ENCODE data around the gene CEP131.

CEP131 gene

DNA sequence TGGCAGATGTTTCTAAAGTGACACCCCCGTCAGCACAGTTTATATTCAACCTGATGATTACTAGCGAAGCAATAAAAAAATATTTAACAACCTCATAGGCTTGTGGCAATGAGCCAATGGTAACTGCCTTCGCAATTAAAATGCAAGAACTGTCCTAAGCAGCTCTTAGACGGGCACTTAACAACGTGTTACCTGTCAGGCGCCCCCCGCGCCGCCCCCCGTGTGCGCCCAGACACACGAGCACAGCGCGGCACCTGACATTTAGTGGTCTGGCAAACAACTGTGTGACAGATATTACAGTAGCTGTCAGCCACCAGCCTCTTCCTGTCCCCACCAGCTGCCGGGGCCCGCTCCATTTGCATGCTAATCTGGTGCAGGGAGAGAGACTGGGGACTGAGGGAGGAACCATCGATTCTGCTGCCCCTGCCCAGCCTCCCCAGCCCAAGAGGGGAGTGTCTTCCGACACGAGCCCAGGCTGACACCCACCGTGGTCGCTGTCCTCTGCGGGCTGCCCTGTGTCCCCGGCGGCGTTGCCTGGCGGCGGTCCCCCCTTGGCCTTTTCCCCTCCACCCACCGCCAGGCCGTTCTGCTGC is 29.0 kb upstream of the CEP131 start:
- no peak for DNase-seq (ENCODE audit: low read depth in 2 of 2)

DNA sequence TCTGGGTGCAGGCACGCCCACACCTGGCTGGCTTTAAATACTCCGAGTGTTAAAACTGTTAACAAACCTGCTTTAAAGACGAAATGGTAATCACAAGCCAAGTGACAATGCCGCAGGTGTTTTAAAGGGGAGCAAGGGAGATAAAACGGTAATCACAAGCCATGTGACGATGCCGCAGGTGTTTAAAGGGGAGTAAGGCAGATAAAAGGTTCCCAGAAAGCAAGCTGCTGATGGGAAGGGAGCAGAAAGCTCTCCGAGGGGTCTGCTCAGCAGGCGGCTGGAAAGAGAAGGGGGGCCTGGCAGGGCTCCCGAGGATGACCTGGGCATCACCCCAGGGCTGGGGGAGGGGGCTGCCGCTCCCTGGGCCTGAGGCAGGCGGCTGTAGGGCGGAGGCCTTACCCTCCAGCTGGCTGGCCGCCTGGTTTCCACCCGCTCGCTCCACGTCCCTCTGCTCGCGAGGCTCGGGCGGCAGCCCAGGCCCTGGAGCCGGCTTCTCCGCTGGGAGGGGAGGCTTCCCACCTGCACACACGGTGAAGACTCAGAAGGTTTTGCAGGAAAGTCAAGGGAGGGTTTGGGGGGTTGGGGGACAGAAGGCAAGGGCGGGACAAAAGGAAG is 28.4 kb upstream of the CEP131 start:
- DNase-seq (ENCODE audit: low read depth in 2 of 2) = no peak

DNA sequence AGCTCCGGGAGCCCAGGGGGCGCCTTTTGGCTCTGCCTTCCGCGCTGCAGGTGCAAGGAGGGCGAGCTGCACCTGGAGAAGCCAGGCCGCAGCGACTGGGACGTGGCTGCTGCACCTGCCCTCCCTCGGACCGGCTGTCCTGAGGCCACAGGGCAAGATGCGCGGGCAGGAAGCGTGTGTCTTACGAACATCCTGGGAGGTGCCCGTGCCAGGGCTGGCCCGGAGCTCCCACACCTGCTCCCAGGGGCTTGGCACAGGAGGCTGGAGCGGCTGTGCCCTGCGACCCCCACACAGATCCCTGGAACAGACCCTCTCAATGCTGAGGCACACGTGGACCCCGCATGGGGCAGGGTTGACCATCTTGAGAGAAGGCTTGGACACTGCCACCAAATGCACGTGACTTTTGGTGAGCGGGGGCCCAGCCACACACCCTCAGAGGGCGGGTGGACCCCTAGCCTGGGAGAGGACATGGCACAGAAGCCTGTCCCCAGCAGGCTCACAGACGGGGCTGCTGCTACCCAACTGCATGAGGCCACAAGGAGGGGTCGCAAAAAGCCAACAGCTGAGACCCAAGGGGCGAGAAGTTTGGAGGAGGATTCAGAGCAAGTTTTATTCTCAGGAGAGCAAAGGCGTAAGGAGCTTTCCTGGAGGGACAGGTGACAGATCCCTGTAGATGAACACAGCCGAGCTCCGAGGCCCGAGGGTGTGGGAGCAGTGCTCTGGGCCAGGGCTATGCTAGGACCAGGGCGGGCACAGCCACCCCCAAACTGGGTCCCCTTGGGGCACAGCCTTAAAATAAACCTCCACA is 27.7 kb upstream of the CEP131 start:
- no peak for DNase-seq (ENCODE audit: low read depth in 2 of 2)

DNA sequence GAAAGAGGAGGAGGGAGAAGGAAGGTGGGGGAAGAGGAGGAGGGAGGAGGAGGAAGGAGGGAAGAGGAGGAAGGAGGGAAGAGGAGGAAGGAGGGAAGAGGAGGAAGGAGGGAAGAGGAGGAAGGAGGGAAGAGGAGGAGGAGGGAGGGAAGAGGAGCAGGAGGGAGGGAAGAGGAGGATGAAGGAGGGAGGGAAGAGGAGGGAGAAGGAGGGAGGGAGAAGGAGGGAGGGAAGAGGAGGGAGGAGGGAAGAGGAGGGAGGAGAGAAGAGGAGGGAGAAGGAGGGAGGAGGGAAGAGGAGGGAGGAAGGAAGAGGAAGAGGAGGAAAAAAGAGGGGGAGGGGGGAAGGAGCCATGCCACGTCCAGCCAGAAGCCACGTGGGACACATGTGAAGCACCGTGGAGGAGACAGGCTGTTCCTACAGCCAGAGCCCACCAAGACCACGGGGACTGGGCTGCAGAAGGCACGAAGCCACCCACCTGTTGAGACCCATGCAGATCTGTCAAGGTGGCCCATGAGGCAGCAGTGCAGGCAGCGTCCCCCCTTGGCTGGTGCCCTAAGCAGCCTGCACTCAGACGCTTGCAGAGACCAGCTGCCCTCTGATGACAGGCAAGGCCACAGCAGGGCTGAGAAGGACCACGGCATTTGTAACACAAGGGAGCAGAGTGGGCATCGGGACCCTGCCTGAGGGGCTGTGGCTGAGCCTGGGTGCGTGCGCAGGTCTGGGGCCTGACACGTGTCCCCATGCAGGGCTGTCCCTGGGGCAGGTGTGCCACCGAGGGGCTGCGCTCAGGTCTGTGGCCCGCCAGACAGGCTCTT is 26.7 kb upstream of the CEP131 start:
- no peak for DNase-seq (ENCODE audit: low read depth in 2 of 2)

DNA sequence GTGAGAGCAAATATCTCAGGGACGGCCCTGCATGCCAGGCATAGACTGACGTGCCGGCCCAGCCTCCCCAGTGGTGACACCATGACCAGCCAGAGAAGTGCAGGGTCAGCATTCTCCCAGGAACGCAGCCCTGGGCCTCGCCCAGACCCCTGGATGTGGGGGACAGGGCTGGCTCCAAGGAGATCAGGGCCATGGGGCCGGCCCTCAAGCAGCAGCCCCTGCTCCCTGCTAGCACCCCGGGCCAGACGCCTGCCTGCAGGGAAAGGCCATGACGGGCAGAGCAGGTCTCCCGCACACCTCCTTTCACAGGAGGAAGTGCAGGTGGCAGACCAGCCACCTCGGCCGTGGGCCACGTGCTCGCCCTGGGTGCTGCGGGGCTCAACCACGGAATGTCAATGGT is 25.9 kb upstream of the CEP131 start:
- no peak for DNase-seq (ENCODE audit: low read depth in 2 of 2)

DNA sequence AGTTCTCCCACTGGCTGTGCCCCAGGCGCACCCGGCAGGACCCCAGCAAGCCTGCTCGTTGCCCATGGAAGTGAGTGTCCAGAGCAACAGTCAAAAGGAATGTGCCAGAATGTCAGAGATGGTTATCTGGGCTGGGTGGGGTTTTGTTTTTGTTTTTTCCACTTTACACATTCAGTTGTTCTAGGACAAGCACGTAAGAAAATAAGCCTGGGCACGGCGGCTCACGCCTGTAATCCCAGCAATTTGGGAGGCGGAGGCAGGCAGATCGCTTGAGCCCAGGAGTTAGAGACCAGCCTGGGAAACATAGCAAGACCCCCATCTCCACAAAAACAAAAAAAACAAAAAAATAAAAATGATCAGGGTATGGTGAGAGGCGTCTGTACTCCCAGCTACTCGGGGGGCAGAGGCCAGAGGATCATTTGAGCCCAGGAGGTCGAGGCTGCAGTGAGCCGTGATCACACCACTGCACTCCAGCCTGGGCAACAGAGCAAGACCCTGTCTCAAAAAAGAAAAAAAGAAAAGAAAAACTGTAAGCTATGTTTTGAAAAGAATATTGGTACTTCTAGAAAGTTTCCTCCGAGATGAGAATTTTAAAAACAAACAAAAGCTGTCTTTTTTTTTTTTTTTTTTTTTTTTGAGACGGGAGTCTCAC is 24.7 kb upstream of the CEP131 start:
- no peak for DNase-seq (ENCODE audit: low read depth in 2 of 2)

DNA sequence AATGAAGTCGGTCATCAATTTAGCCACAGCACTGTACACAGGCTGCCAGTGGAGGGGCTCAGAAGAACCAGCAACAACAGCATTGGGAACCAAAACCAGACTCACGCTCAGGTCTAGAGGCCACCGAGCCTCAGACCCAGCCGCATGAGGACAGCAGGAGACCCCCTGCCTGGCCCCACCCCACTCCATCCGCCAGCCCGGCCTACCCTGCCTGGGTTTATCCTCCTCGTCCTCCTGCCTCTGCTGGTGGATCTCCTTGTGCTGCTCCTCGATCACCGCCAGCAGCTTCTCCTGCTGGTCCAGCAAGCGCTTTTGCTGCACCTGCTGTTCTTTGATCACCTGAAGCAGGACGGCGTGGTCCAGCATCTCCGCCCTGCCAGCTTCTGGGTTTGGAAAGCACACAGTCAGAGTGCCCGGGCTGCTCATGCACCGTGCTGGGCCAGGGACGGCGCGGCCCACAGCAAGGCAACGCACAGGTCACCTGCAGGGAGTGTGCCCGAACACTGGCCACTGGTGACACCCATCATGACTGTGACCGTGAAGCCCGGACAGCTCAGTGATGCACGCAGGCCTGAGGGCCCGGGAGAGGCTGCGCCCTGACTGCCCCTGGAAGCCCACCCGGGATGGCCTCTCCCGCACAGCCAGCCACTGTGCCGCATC is 24.0 kb upstream of the CEP131 start:
- DNase-seq (ENCODE audit: low read depth in 2 of 2) = no peak

DNA sequence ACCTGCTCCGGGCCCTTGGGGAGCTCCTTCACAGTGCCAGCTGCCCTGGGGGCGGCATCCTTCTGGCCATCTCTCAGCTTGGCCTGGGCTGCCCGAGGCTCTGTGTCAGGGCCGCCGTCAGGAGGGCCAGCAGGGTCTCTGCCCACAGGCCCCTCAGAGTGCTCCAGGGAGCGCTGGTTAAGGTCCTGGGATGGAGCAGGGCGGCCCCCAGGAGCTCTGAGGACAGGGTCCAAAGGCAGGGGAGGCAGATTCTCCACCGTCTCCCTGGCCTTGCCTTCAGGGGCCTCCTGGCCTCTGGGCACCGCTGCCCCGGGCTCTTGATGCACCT is 23.5 kb upstream of the CEP131 start:
- no peak for DNase-seq (ENCODE audit: low read depth in 2 of 2)

DNA sequence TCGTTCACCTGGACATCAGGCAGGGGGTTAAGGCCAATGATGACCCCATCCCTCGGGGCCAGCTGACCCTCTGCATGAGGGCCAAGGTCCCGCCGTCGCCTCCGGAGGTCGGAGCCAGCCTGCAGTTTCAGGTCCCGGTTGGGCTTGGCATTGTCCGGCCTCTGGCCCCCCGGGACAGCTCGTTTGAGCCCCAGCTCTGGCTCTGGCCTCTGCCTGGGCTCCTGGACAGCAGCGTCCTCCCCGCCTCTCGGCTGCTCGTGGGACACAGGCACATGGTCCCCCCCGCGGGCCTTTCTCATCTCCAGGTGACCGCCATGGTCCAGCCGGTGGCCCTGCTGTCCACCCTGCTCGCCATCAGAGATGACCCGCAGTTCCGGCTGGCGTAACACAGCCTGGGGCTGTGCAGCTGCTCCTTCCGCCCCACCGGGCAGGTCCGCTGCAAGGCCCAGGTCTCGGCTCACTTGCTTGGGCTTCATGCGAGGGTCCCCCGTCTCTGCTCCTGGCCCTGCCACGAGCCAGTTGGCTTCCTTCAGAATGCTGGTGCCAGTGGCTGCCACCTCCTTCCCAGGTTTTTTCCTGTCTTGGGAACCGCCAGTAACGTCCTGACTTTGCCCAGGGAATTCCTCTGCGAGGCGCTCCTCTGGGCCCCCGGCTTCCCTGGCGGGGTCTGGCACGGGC is 23.0 kb upstream of the CEP131 start:
- DNase-seq (ENCODE audit: low read depth in 2 of 2) = no peak

DNA sequence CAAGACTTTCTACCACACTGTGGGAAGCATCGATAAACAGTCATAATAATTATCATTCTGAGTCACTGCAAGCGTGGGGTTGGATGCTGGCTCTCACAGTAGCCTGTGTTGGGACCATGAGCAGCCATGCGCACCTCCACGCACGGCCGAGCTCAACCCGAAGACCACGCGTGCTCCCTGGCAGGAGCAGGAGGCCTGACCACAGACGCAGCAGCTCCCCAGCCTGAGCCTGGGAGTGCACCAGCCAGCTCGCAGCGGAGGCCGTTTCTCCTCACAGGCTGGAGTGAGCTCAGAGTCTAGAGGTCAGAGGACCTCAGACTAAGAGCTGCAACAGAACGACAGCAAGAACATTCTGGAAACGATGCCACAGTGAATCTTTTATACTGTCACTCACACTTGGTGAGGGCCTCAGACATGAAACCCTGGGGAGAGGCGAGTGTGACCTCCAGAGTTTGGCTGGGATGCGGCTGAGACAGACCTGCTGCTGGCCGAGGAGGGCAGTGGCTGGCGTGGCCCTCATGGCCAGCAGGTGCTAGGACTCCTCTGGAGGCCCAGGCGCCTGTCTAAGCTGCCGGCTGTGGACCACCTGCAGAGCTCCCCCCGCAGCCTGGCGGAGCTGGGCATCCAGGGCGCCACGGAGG is 22.4 kb upstream of the CEP131 start:
- no peak for DNase-seq (ENCODE audit: low read depth in 2 of 2)

DNA sequence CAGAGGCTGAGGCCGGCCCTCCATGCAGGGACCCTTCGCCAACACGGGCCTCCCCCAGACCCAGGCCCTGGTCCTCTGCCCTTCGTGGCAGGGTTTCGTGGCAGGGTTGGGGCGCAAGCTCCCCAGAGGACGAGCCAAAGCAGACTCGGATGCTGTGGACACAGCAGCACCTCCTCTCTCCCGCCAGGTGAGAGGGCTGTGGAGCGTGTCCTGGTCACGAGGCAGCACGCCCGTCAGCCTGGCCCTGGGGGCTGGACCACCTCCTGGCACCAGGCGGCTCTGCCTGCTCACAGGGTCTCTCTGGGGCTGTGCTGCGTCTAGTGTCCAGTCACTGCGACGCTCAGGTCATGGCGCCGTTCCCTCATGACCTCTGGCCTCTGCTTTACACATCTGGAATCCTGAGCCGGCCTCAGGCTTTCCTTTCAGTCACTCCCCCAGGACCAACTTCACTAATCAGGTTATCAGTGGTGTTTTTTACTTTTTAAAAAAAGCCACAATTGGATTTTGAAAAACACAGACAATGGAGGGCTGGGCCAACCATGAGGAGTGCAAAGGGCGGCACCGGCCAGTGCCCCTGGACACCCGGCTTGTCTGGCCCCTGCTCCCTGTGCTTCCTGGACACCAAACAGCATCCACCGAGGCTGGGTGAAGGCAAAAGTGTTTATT is 21.7 kb upstream of the CEP131 start:
- no peak for DNase-seq (ENCODE audit: low read depth in 2 of 2)

DNA sequence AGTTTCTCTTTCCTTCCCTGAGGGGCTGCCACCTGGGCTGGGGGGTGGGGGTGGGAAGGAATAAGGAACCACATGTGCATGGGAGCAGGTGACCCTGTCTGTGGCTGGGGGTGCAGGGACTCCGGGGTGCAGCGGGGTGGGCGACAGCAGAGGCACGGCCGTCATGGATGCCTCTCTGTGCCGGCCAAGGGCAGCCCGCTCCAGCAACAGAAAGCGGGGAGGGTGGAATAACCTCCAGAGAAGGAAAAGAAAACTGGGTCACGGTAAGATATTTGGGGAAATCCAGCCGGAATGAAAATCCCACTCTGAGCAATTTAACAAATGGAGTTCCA is 20.5 kb upstream of the CEP131 start:
- no peak for DNase-seq (ENCODE audit: low read depth in 2 of 2)

DNA sequence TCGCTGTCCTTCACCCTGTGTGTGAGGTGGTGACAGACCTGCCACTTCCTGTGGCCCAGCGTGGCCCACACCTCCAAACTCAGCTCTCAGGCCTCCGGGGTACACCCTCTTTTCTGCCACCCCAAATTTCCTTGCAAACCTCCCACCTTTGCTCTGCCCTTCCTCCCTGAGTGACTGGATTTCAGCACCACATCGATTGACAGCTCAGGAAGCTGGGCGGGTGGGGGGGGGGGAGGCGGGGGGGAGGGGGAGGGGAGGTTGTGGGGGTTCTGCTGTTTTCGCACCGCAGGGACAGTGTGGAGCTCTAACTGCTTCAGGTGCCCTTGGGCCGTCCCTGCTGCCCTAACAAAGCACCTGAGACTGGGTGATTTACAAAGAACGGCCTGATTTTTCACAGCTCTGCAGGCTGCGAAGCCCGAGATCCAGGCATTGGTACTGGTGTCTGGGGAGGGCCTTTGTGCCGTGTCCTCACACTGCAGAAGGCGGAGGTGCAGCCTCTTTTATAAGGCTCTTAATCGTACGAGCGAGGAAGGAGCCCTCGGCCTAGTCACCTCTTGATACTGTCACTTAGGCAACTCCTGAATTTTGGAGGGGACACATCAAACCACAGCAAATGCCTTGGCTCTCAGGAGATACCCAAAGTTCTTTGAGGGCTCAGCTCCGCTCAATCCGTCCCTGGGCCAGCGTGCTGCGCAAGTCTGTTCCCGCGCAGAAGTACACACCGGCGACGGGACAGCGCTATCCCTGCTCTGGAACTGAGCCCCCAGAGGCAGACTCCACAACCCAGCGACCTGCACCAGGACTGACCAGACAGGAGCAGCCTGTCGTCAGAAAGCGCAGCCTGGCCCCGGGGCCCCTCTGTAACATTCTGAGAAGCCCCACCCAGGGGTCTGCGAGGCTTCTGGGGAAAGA is 19.9 kb upstream of the CEP131 start:
- no peak for DNase-seq (ENCODE audit: low read depth in 2 of 2)

DNA sequence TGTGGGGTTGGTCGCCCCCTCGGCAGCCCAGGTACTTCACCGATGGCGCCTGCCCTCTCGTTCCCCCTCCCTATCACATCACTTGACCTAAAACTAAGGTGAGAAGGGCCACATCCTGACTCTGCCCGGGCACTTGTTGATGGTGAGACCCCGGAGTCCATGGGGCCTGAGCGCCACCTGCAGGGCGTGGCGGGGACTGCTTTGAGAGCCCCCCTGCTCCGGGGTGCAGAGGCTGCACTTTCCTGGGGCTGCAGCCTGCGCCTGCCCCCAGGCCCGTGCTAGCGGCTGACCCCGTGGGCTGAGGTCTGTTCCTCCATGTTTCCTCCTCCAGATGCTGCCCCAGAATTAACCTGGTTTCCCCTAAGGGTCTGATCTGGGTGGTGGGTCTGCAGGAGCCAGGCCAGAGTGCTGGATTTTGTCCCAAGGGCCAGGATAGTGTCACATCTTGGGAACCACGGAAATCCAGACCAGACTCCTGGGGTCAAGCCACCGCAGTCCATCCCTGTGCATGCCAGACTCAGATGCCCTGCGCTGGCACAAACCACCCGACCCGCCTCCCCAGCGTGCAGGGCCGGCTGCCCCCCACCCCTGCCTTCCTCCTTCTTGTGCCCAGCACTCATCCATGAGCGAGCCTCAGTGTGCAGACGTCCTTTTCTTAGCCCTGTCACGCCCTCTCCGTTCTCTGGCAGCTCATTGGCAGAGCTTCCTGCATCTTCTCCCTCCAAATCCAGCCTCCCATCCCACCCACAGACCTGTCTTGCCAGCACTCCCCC is 19.1 kb upstream of the CEP131 start:
- peak; percentile 19 to 38 for DNase-seq (ENCODE audit: low read depth in 2 of 2)

DNA sequence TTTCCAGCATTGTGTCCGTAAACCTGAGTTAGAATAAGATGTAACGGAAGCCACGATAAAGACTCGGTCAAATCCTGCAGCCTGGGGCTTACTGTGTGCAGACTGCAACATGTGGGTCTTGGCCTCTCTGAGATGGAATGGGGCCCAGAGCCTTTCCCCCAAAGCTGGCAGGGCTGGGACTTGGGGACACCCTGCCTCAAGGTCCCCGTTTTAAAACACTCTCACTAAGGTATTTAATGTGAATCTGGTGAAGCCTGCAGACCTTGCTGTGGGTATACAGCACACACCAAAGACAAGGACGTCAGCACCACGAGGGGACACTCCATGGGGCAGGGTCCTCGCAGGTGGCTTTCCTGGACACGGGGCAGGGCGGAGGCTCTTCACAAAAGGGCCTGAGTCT is 18.4 kb upstream of the CEP131 start:
- no peak for DNase-seq (ENCODE audit: low read depth in 2 of 2)

DNA sequence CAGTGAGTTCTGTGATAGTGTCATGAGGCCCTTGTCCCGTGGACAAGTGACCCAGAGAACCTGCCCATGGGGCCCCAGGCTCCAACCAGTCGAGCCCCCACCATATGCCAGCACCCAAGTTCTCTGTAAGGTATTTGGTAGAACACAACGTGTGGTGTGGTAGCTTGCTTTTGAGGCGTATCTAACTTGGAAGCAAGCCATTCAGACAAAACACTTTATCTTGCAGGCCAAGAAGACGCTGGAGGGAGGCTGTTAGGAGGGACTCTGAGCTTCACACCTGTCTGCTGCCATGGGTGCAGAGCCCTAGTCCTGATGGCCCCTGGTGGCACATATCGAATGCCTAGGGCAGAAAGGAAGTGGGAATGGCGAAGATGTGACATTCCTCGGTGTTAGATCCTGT is 18.0 kb upstream of the CEP131 start:
- DNase-seq (ENCODE audit: low read depth in 2 of 2) = no peak

DNA sequence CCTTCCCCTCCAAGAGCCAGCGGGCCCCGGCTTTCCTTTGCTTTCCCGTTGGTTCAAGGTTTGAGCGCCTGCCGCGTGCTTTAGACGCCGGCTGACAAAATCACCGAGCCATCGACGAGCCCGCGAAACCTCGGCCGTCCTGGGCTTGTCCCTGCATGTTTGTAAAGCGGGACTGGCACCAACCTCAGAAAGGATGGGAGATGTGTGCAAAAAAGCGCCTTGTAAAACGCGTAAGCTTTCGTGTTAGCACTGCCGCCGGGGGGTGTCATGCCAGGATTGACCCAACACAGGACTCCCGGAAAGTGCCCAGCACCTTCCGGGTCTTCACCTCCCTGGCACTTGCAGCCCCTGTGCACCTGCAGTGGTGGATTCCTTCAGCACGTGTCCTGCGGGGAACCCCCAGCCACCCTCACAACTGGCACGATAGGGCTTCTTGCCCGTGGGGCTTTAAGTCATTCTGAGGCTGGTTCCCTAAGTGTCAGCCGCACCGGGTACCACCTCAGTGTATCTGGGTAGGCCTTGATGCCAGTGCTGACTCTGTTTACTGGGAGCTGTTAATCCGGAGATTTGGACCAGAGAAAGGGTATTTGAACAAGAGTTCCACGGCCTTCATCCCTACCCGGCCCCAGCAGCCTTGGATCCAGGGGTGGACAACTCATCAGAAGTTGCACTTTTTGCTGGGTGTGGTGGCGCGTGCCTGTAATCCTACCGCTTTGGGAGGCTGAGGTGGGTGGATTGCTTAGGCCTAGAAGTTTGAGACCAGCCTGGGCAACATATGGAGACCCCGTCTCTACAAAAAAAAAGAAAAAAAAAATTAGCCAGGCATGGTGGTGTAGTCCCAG is 17.2 kb upstream of the CEP131 start:
- no peak for DNase-seq (ENCODE audit: low read depth in 2 of 2)
